ENCODE data around the gene SOS1. TPM values are rescaled to one million over a fixed set of nuclear protein-coding genes. Genes with fewer than 3 reads are reported as not detected.

Gene SOS1
- total RNA-seq, 4 donors from 2014 or later = 19.5 to 46.3 (median 33.3) TPM

GRCh38 chr2:38997781-38998180 is 123.1 kb downstream of the SOS1 start:
- Histone ChIP-seq H3K4me3 (no peak overlapping the region), H3K27me3 (no peaks in the 10 kb centered on the region), H3K27ac (no peak overlapping the region), H3K36me3 (peaks cover 0 to 86% of the 10 kb centered on the region in 2 donors), H3K4me1 (no peaks in the 10 kb centered on the region), H3K9me3 (no peaks in the 10 kb centered on the region)
- in situ Hi-C loops (cut with MboI; ENCODE audit: low sequenced_read_pairs in 4 of 4) (no loop called here), intact Hi-C loops (cut with DNase I; ENCODE audit: low total_unique reads) (no loop called here)
- TF ChIP-seq POLR2A (IDR thresholded peaks at IDR 0.05) (no peak), CTCF (IDR thresholded peaks at IDR 0.05 in 4 of 5, conservative IDR thresholded peaks at IDR 0.05 in 1 of 5) (no peak)
- no peak for DNase-seq
- peak; percentile 14 to 42 for ATAC-seq

GRCh38 chr2:38991899-38992298 is 129.0 kb downstream of the SOS1 start:
- ATAC-seq (no peak), DNase-seq (no peak)
- in situ Hi-C loops (cut with MboI; ENCODE audit: low sequenced_read_pairs in 4 of 4) (no loop called here), intact Hi-C loops (cut with DNase I; ENCODE audit: low total_unique reads) (no loop called here)
- no peaks in the 10 kb centered on the region for H3K4me1 ChIP-seq
- no peaks in the 10 kb centered on the region for H3K9me3 ChIP-seq
- peaks cover 0 to 60% of the 10 kb centered on the region in 2 donors for H3K36me3 ChIP-seq
- no peaks in the 10 kb centered on the region for H3K27me3 ChIP-seq
- H3K27ac ChIP-seq = no peak overlapping the region
- TF ChIP-seq CTCF (IDR thresholded peaks at IDR 0.05 in 4 of 5, conservative IDR thresholded peaks at IDR 0.05 in 1 of 5) (no peak), POLR2A (IDR thresholded peaks at IDR 0.05) (no peak)
- H3K4me3 ChIP-seq = no peak overlapping the region

GRCh38 chr2:38988716-38989115 is 132.1 kb downstream of the SOS1 start:
- Histone ChIP-seq H3K9me3 (no peaks in the 10 kb centered on the region), H3K4me3 (no peak overlapping the region), H3K27ac (no peak overlapping the region), H3K27me3 (no peaks in the 10 kb centered on the region), H3K36me3 (peaks cover 0 to 58% of the 10 kb centered on the region in 2 donors), H3K4me1 (no peaks in the 10 kb centered on the region)
- in situ Hi-C loops (cut with MboI; ENCODE audit: low sequenced_read_pairs in 4 of 4) (no loop called here), intact Hi-C loops (cut with DNase I; ENCODE audit: low total_unique reads) (no loop called here)
- no peak for DNase-seq
- TF ChIP-seq POLR2A (IDR thresholded peaks at IDR 0.05) (no peak), CTCF (IDR thresholded peaks at IDR 0.05 in 4 of 5, conservative IDR thresholded peaks at IDR 0.05 in 1 of 5) (no peak)
- no peak for ATAC-seq

- H3K36me3 ChIP-seq = peaks cover 0 to 36% of the 10 kb centered on the region in 2 donors
- intact Hi-C loops (cut with DNase I; ENCODE audit: low total_unique reads) = no loop called here
These were observed 138.4 kb downstream of the SOS1 start for GRCh38 chr2:38982498-38982897.

More at GRCh38 chr2:38982498-38982897, 138.4 kb downstream of the SOS1 start:
- Histone ChIP-seq H3K9me3 (no peaks in the 10 kb centered on the region), H3K4me3 (no peak overlapping the region), H3K27ac (no peak overlapping the region), H3K4me1 (no peaks in the 10 kb centered on the region), H3K27me3 (no peaks in the 10 kb centered on the region)
- ATAC-seq (no peak), DNase-seq (no peak)
- TF ChIP-seq CTCF (IDR thresholded peaks at IDR 0.05 in 4 of 5, conservative IDR thresholded peaks at IDR 0.05 in 1 of 5) (no peak), POLR2A (IDR thresholded peaks at IDR 0.05) (no peak)
- in situ Hi-C loops (cut with MboI; ENCODE audit: low sequenced_read_pairs in 4 of 4) = no loop called here

Measured in gastrocnemius medialis (tissue), 4 donors.